HG03575 (cell line): Measurements from ENCODE around the gene MYO5A.
"Not testable (repeated sequence)": the region's sequence is repeated elsewhere in the genome, so short reads cannot be mapped to it uniquely, and the experiment has no call there.

ENCODE experiments used
- ATAC-seq: cut with Tn5 transposase; IDR thresholded peaks from one replicate; pipeline ENCODE4 v1.9.1; 2021; ENCODE audit not compliant: unreplicated experiment, insufficient number of reproducible peaks, low FRiP score; ENCODE audit errors: extremely low read depth

The MYO5A gene

DNA sequence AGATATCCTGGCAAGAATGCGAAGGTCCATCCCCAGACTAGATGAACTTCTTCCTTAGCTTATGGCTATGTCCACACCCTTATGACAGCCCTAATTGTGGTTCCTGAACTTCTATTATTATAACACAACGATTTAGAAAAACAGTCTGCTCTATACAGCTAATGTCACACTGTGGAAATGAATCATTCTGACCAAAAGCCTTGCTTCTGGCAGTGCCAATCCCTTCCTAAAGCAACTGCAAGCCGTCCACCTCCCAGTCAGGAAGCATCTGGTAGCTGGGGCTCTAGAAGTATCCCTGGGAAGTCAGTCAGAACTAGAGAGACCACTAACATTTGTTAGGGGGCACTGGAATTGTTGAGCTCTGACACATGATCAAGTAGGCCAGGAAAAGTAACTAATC, 45.0 kb downstream of the MYO5A start:
- no peak for ATAC-seq

DNA sequence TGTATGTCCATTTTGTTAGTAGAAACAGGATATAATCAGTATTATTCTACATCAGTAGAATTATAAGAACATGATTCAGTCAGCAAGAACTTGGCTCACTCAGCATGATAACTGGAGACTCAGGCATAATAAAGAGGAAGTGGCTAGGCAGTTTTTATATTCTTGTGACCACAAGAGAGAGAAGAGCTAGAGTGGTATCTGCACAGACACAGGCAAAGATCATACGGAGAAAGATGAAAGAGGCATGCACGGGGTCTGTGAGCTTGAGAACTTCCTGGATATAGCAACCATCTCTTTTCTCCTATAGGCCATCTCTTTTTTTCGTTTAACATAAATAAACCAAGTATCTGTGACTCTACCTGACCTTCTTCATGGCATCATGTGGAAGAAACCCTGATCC, 46.8 kb downstream of the MYO5A start:
- peak; percentile 95 for ATAC-seq

DNA sequence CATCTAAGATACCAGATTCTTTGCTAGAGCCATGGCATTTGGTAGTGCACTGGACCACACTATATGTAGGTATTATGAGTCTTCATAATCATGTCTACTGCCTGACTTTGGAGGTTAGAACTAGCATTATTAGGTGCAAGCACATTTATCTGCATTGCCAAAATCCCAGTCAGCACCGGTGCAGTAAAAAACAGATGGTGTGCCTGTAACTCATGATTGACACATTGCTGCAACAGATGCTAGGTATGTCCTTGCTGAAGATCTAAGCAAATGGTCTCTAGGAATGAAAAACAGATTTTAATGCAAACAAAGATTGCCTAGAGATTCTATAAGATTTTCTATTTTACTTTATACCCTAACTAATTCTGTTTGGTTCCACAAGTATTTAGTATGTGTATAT, 47.7 kb downstream of the MYO5A start:
- no peak for ATAC-seq

DNA sequence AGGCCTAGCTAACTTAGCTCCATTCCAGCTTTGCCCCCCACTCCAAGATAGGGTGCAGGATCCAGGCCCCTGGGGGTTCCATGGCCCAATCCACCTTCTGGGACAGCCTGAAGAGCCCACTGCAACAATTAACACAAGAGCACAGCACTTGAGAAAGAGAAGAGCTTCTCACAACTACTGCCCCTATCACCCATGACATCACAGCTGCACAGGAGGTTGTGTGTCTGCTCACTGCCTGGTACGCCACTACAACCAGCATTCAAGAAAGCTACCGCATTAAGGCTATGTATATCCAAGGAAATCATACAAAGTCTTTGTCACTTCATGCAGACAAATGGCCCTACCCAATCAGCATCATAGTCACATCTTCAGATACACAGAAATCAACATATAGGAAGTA, 62.0 kb downstream of the MYO5A start:
- ATAC-seq: no peak

DNA sequence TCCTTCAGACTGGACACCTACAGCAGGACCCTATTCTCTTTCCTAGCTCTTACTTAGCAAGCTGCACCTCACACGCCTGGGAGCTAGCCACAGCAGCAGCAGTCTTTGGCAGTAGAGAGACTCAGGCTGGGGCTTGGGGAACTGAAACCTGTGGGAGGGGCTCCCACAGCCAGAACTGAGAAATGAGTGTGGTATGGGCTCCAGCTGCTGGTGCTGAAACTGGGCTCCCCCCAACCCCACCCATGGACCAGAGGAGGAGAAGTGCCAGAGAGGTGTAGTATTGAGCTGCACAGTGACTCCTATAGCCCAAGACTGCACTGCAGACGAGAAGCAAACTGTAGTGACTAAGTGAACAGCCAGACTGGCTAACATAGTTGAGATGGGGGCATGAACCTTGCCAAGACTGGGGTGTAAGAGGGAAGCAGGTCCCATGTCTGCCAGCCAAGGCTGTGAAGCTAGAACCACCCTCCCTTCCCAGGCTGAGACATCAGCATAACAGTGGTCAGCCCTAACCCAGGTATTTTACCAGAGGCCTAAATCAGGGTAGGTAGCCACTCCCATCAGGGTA, 62.5 kb downstream of the MYO5A start:
- ATAC-seq: peak; percentile 73

DNA sequence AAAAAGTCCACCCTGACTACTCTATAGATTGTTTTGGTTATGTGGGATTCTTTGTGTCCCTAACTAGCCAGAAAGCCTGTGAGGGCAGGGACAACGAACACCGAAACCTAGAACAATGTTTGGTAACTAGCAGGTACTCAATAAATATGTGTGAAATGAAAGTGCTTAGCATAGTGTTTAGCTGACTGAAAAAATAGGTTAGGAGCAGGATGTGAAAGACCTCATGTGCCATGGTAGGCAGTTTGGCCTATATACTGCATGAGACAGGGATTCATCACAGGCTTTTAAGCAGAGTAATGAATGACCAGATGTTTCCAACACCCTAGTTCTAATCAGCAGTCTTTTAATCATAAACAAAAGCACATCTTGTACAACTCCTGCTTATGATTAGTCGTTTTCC, 64.2 kb downstream of the MYO5A start:
- peak; percentile 52 for ATAC-seq

DNA sequence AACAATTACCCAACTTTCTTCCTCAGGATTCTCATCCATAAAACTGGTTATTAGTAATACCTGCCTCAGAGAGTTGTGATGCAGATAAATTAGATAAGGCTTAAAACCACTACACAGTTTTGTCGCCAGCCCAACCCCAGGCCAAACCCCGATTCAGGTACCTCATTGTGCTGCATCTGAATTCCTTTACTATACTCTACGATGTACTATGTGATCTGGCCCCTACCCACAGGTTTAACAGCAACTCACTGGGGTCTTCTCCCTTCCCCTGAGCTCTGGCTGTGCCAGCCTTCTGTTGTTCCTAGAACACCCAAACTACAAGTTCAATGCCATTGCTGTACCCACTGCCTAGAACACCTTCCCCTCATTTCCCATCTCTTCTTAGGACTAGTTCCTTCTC, 64.6 kb downstream of the MYO5A start:
- no peak for ATAC-seq

DNA sequence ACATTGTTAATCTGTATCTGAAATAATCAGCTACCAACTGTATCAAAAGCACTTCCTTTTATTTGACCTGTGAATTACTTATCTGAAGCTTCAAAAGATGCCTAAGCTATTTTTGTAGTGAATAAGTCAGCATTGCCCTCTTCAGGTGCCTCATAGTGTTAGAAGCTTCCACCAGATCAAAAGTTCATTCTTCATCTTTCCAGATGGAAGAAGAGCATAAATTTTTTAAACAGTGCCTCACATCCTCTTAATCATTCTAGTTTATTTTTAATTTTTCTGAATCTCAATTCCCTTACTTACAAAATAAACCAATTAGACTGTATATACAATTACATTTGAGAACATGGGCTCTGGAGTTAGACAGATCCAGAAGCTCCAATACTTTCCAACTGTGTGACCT, 65.0 kb downstream of the MYO5A start:
- no peak for ATAC-seq

DNA sequence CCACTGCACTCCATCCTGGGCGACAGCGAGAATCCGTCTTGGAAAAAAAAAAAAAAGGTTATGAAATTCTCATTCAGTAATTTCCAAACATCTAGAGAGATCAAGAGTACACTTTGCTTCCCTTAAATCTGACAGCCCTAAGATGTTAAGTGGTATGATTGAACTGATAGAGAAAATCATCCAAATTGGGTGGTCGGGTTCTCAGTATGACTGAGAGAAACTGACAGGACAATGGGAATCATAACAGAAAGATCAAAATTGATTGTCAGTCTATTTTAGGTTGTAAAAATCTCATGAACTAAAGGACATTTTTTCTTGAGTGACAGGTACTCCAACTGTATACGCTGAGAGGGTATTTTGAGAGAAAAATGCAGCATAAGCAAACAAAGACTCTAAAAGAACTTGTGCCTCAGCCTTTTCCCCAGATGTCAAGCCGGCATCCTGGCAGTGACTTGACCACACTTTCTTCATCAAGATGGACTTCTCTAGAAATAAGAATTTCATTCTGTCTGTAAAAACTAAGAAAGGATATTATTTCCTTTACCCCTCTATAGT, 65.8 kb downstream of the MYO5A start:
- ATAC-seq: no peak

DNA sequence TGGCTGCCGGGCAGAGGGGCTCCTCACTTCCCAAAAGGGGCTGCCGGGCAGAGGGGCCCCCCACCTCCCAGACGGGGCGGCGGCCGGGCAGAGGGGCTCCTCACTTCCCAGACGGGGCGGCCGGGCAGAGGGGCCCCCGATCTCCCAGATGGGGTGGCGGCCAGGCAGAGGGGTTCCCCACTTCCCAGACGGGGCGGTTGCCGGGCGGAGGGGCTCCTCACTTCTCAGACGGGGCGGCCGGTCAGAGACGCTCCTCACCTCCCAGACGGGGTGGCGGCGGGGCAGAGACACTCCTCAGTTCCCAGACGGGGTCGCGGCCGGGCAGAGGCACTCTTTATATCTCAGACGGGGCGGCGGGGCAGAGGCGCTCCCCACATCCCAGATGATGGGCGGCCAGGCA, 69.0 kb downstream of the MYO5A start:
- ATAC-seq: not testable (repeated sequence)

DNA sequence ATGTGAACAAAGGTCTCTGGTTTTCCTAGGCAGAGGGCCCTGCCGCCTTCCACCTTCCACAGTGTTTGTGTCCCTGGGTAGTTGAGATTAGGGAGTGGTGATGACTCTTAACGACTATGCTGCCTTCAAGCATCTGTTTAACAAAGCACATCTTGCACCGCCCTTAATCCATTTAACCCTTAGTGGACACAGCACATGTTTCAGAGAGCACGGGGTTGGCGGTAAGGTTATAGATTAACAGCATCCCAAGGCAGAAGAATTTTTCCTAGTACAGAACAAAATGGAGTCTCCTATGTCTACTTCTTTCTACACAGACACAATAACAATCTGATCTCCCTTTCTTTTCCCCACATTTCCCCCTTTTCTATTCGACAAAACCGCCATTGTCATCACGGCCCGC, 69.4 kb downstream of the MYO5A start:
- ATAC-seq: not testable (repeated sequence)

DNA sequence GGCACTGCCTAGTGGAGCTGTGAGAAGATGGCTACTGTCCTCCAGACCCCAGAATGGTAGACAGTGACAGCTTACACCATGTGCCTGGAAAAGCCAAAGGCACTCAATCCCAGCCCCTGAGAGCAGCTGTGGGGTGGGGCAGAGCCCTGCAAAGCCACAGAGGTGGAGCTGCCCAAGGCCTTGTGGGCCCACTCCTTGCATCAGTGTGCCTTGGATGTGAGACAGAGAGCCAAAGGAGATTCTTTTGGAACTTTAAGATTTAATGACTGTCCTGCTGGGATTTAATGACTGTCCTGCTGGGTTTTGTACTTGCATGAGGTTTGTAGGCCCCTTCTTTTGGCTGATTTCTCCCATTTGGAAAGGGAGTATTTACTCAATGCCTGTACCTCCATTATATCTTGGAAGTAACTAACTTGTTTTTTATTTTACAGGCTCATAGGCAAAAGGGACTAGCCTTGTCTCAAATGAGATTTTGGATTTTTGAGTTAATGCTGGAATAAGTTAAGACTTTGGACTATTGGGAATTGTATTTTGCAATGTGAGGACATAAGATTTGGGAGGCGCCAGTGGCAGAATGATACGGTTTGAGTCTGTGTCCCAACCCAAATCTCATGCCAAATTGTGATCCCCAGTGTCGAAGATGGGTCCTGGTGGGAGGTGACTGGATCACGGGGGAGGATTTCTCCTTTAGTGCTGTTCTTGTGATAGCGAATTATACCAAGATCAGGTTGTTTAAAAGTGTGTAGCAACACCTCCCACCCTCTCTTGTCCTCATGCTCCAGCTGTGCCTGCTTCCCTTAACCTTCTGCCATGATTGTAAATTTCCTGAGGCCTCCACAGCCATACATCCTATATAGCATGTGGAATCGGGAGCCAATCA, 80.4 kb downstream of the MYO5A start:
- ATAC-seq: no peak

DNA sequence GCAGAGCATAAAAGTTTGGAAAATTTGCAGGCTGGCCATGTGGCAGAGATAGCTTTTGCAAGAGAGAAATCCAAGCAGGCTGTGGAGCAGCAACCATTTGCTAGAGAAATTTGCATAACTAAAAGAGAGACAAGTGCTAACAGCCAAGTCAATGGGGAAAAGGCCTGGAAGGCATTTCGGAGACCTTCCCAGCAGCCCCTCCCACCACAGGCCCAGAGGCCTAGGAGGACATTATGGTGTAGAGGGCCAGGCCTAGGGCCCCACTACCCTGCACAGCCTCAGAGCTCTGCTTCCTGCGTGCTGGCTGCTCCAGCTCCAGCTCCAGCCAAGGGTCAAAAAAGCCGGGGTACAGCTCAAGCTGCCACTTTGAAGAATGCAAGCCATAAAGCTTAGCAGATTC, 82.7 kb downstream of the MYO5A start:
- ATAC-seq: no peak

DNA sequence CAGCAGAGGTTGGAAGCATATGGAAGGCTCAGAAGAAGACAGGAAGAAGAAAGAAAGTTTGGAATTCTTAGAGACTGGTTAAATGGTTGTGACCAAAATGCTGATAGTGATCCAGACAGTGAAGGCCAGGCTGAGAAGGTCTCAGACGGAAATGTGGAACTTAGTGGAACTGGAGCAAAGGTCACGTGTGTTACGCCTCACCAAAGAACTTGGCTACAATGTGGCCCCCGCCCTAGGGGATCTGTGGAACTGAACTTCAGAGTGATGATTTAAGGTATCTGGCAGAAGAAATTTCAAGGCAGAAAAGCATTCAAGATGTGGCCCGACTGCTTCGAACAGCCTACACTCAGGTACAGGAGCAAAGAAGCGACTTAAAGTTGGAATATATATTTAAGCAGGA, 83.1 kb downstream of the MYO5A start:
- ATAC-seq: no peak

DNA sequence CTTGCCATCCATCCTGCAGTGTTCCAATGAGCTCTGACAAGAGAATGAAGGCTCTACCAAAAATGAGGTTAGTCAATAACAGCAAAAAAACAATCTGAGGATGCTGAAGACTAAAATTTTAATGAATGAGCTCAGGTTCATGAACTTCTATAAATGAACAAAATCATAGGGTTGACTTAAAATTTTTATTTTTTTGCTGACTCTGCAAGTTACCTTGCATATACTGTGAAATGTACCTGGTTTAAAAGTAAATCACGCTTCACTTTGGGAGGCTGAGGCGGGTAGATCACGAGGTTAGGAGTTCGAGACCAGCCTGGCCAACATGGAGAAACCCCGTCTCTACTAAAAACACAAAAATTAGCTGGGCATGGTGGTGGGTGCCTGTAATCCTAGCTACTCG, 85.5 kb downstream of the MYO5A start:
- not testable (repeated sequence) for ATAC-seq

DNA sequence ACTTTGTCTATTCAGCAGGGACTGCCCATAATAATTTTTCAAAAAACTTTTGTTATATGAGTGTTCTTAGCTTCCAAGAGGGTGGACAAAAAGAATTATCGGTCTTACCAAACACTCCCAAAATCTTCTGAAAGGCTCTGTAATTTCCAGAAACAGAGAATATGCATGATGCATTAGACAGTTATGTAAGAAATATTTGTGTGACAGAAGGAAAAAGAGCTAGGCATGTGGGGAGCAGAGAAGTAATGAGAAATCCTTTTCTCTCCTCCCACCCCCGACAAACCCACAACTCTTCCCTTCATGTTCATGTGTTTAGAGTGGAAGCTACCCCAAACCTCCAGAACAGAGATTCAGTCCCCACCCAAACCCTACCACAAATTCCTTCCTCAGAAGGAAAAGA, 86.8 kb downstream of the MYO5A start:
- no peak for ATAC-seq

DNA sequence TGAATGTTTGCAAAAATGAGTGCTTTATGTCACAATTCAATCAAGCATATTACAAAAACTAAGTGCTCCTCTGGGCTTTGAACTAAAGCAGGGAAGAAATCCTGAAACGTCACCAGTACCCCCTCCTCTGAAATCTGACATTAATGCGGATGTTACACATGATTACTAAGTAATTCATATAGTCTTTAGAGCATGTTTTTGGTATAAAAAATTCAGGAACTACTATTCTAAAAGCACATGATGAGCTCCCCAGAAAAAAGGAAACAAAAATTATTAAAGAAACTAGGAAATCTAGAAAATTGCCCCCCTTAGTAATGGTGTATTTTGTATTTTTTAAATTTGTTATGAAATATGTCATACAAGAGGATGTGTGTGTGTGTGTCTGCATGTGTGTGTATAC, 87.7 kb downstream of the MYO5A start:
- ATAC-seq: no peak

DNA sequence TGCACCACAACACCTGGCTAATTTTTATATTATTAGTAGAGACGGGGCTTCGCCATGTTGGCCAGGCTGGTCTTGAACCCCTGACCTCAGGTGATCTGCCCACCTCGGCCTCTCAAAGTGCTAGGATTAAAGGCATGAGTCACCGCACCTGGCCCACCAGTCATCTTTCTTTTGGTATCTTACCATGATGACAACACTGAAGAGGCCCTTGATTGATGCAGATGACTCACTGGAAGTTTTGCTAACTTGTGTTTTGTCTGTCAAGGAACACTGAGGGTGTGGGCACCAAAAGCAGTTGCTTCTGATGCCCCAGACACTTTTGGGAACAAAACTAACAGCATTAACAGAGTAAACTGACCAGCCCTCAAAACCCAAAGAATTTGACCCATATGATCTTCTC, 88.3 kb downstream of the MYO5A start:
- no peak for ATAC-seq

DNA sequence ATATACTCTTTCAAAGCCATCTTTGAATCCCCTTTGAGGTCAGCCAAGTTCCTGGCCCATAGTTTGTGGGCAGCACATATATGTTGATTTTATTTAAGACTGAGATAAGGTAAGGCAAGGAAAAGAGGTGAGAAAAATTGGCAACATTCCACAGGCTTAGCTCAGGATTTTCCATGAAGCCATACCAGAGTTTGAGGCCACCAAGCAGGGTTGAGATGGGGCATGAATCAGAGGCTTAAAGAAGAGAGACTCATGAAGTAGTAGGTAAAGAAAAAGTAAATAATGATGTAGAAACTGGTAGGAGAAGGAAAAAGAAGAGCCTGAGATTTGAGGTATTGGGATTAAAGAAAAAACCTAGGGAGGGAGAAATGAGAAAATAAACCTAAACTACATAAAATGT, 89.2 kb downstream of the MYO5A start:
- no peak for ATAC-seq

DNA sequence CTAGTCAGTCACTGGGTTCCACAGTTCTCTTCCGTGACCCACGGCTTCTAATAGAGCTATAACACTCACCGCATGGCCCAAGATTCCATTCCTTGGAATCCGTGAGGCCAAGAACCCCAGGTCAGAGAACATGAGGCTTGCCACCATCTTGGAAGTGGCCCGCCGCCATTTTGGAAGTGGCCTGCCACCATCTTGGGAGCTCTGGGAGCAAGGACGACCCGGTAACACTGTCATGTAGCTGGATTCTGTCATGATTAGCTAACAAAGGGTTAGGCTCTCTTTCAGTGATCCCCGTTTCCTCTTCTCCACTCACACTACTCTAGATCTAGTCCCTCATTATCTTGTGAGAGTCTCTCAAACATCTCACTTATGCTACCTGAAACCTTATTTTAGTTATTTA, 89.6 kb downstream of the MYO5A start:
- not testable (repeated sequence) for ATAC-seq
